HEK293 (cell line): Measurements from ENCODE around the gene COL5A3.

Experiments used
- BCL11B ChIP-seq: fragments of 450-650 bp; formaldehyde crosslinking; IDR thresholded peaks from 2 replicates; pipeline ENCODE4 v1.5.1; 2016; ENCODE audit warnings: low read depth, missing biosample characterization, missing genetic modification characterization
- CTCF ChIP-seq: fragments of 450-650 bp; formaldehyde crosslinking; IDR thresholded peaks from 2 replicates; pipeline ENCODE4 v1.5.1; 2016; ENCODE audit warnings: missing biosample characterization, missing genetic modification characterization
- FEZF1 ChIP-seq: fragments of 450-650 bp; formaldehyde crosslinking; IDR thresholded peaks from 2 replicates; pipeline ENCODE4 v1.5.1; 2016; ENCODE audit warnings: missing biosample characterization, missing genetic modification characterization
- GLIS2 ChIP-seq: fragments of 450-650 bp; formaldehyde crosslinking; IDR thresholded peaks from 2 replicates; pipeline ENCODE4 v1.5.1; 2016; ENCODE audit warnings: missing biosample characterization, missing genetic modification characterization
- KLF1 ChIP-seq: fragments of 450-650 bp; formaldehyde crosslinking; IDR thresholded peaks from 2 replicates; pipeline ENCODE4 v1.5.1; 2016; ENCODE audit warnings: missing biosample characterization, missing genetic modification characterization
- KLF8 ChIP-seq: fragments of 450-650 bp; formaldehyde crosslinking; IDR thresholded peaks from 2 replicates; pipeline ENCODE4 v1.5.1; 2016; ENCODE audit warnings: missing biosample characterization, missing genetic modification characterization
- KLF9 ChIP-seq: fragments of 450-650 bp; formaldehyde crosslinking; IDR thresholded peaks from 2 replicates; pipeline ENCODE4 v1.5.1; 2016; ENCODE audit warnings: missing biosample characterization, missing genetic modification characterization, low read depth
- RBAK ChIP-seq: fragments of 450-650 bp; formaldehyde crosslinking; IDR thresholded peaks from 2 replicates; pipeline ENCODE4 v1.5.1; 2016; ENCODE audit warnings: missing biosample characterization, missing genetic modification characterization
- ZBTB21 ChIP-seq: fragments of 450-650 bp; formaldehyde crosslinking; IDR thresholded peaks from 2 replicates; pipeline ENCODE4 v1.5.1; 2017; ENCODE audit warnings: missing biosample characterization, missing genetic modification characterization
- ZBTB44 ChIP-seq: fragments of 450-650 bp; IDR thresholded peaks from 2 replicates; pipeline ENCODE4 v1.5.1; 2018; ENCODE audit warnings: missing biosample characterization, mild to moderate bottlenecking, missing genetic modification characterization
- ZNF121 ChIP-seq: fragments of 450-650 bp; formaldehyde crosslinking; IDR thresholded peaks from 2 replicates; pipeline ENCODE4 v1.5.1; 2016; ENCODE audit warnings: missing biosample characterization, missing genetic modification characterization
- ZNF302 ChIP-seq: fragments of 450-650 bp; formaldehyde crosslinking; IDR thresholded peaks from 2 replicates; pipeline ENCODE4 v1.5.1; 2016; ENCODE audit warnings: missing biosample characterization, missing genetic modification characterization, low read depth
- ZNF398 ChIP-seq: fragments of 450-650 bp; formaldehyde crosslinking; IDR thresholded peaks from 2 replicates; pipeline ENCODE4 v1.5.1; 2017; ENCODE audit warnings: missing biosample characterization, missing genetic modification characterization
- ZNF449 ChIP-seq: fragments of 450-650 bp; formaldehyde crosslinking; IDR thresholded peaks from 2 replicates; pipeline ENCODE4 v1.5.1; 2017; ENCODE audit warnings: missing biosample characterization, mild to moderate bottlenecking, missing genetic modification characterization, moderate library complexity
- ZNF518A ChIP-seq: fragments of 450-650 bp; formaldehyde crosslinking; conservative IDR thresholded peaks from 2 replicates; pipeline ENCODE4 v1.5.1; 2016; ENCODE audit warnings: low read depth, missing biosample characterization, missing genetic modification characterization
- ZNF561 ChIP-seq: fragments of 450-650 bp; IDR thresholded peaks from 2 replicates; pipeline ENCODE4 v1.5.1; 2018; ENCODE audit warnings: missing biosample characterization, missing genetic modification characterization, borderline replicate concordance
- ZNF571 ChIP-seq: fragments of 450-650 bp; formaldehyde crosslinking; IDR thresholded peaks from 2 replicates; pipeline ENCODE4 v1.5.0; 2017; ENCODE audit warnings: missing biosample characterization, missing genetic modification characterization
- ZNF624 ChIP-seq: fragments of 450-650 bp; formaldehyde crosslinking; IDR thresholded peaks from 2 replicates; pipeline ENCODE4 v1.5.1; 2017; ENCODE audit warnings: missing biosample characterization, missing genetic modification characterization
- ZNF629 ChIP-seq: fragments of 450-650 bp; formaldehyde crosslinking; IDR thresholded peaks from 2 replicates; pipeline ENCODE4 v1.5.1; 2017; ENCODE audit warnings: missing biosample characterization, missing genetic modification characterization
- ZNF654 ChIP-seq: fragments of 450-650 bp; formaldehyde crosslinking; IDR thresholded peaks from 2 replicates; pipeline ENCODE4 v1.5.1; 2016; ENCODE audit warnings: low read depth, missing biosample characterization, missing genetic modification characterization
- ZNF660 ChIP-seq: fragments of 450-650 bp; IDR thresholded peaks from 2 replicates; pipeline ENCODE4 v1.5.1; 2018; ENCODE audit warnings: missing biosample characterization, mild to moderate bottlenecking, missing genetic modification characterization
- ZNF664 ChIP-seq: fragments of 450-650 bp; formaldehyde crosslinking; IDR thresholded peaks from 2 replicates; pipeline ENCODE4 v1.5.1; 2016; ENCODE audit warnings: missing biosample characterization, missing genetic modification characterization
- ZNF677 ChIP-seq: fragments of 450-650 bp; IDR thresholded peaks from 2 replicates; pipeline ENCODE4 v1.5.0; 2018; ENCODE audit warnings: missing biosample characterization, mild to moderate bottlenecking, missing genetic modification characterization, moderate library complexity
- ZNF791 ChIP-seq: fragments of 450-650 bp; formaldehyde crosslinking; IDR thresholded peaks from 2 replicates; pipeline ENCODE4 v1.5.1; 2016; ENCODE audit warnings: missing biosample characterization, missing genetic modification characterization
- ZNF830 ChIP-seq: fragments of 450-650 bp; IDR thresholded peaks from 2 replicates; pipeline ENCODE4 v1.5.0; 2018; ENCODE audit warnings: missing biosample characterization, missing genetic modification characterization, low read depth, mild to moderate bottlenecking, moderate library complexity
- ZSCAN18 ChIP-seq: fragments of 450-650 bp; formaldehyde crosslinking; IDR thresholded peaks from 2 replicates; pipeline ENCODE4 v1.5.1; 2016; ENCODE audit warnings: missing biosample characterization, missing genetic modification characterization

Gene COL5A3

GRCh38 chr19:9914315-9915207, 95.7 kb downstream of the COL5A3 start (continued):
- TF ChIP-seq ZBTB44 (tag by site-specific recombination) (0 out of 2 replicates have a peak, but pooled peaks have one; percentile 41), ZNF664 (tag by site-specific recombination) (peak; percentile 99), ZNF624 (tag by site-specific recombination) (no peak), ZNF121 (no peak), FEZF1 (tag by site-specific recombination) (no peak), ZNF791 (tag by site-specific recombination) (no peak), ZNF302 (tag by site-specific recombination) (no peak), KLF1 (tag by site-specific recombination) (0 out of 2 replicates have a peak, but pooled peaks have one; percentile 8), ZNF518A (tag by site-specific recombination) (no peak), RBAK (tag by site-specific recombination) (no peak), ZNF571 (no peak), ZBTB21 (tag by site-specific recombination) (no peak), ZNF561 (tag by site-specific recombination) (peak; percentile 76), ZNF398 (tag by site-specific recombination) (peak; percentile 81; the same call in 1 of the 2 replicates), GLIS2 (peak; percentile 67), ZNF449 (0 out of 2 replicates have a peak, but pooled peaks have one; percentile 27), ZNF830 (tag by site-specific recombination) (no peak), ZSCAN18 (tag by site-specific recombination) (no peak), BCL11B (tag by site-specific recombination) (peak; percentile 53; the same call in 1 of the 2 replicates), CTCF (tag by site-specific recombination) (peak; percentile 85; the same call in 1 of the 2 replicates), ZNF677 (no peak), KLF9 (peak; percentile 53), ZNF654 (tag by site-specific recombination) (0 out of 2 replicates have a peak, but pooled peaks have one; percentile 29), ZNF629 (peak; percentile 12; the same call in 1 of the 2 replicates), ZNF660 (tag by site-specific recombination) (peak; percentile 92), KLF8 (no peak; the same call in 1 of the 2 replicates)
